ENCODE data around the gene PARP4. TPM values are rescaled to one million over a fixed set of nuclear protein-coding genes. Genes with fewer than 3 reads are reported as not detected.
"Not testable (repeated sequence)": the region's sequence is repeated elsewhere in the genome, so short reads cannot be mapped to it uniquely, and the experiment has no call there.

The PARP4 gene
- 58.8 and 60.6 TPM in 2 replicates for total RNA-seq

- intact Hi-C loops (cut with micrococcal nuclease), result loop anchor here (5.0 to 10.0 kb wide), 6 partner anchors 52 to 548 kb away; partner anchors contain the start of gene ATP12A
- DNase-seq (ENCODE audit: low spot score), result peak; percentile 65
- H3K36me3 Mint-ChIP-seq (ENCODE audit: low read depth), result peaks cover 25% of the 10 kb centered on the region
- H3K4me1 Mint-ChIP-seq (ENCODE audit: low read depth), result peaks cover 23% of the 10 kb centered on the region
- H3K27ac Mint-ChIP-seq, result peak within 1 kb of the TSS; percentile 97
- H3K9me3 Mint-ChIP-seq, result no peaks in the 10 kb centered on the region
- H3K4me3 Mint-ChIP-seq (ENCODE audit: low read depth), result peak within 1 kb of the TSS; percentile 85
- peaks cover 8% of the 10 kb centered on the region for H3K27me3 Mint-ChIP-seq (ENCODE audit: low read depth)
These were observed at the start of gene PARP4 for GRCh38 chr13:24512197-24512907. Gene PARP4, minus strand, starts transcription at chr13:24512778. Its CDS starts 9,002 bp downstream, at chr13:24503776.

GRCh38 chr13:24560579-24561187 lies 48.1 kb upstream of the PARP4 start:
- intact Hi-C loops (cut with micrococcal nuclease), result loop anchor here (10.0 kb wide), 1 partner anchor 46 kb away; the partner anchor contains the start of gene PARP4
- not testable (repeated sequence) for DNase-seq (ENCODE audit: low spot score); H3K9me3 Mint-ChIP-seq; H3K4me3 Mint-ChIP-seq (ENCODE audit: low read depth); H3K36me3 Mint-ChIP-seq (ENCODE audit: low read depth); H3K27ac Mint-ChIP-seq
- H3K27me3 Mint-ChIP-seq (ENCODE audit: low read depth), result peaks cover 40% of the 10 kb centered on the region
- H3K4me1 Mint-ChIP-seq (ENCODE audit: low read depth), result peaks cover 11% of the 10 kb centered on the region

- not testable (repeated sequence) for H3K9me3 Mint-ChIP-seq
These were observed 47.0 kb upstream of the PARP4 start for GRCh38 chr13:24559431-24560218.

GRCh38 chr13:24557081-24557480 lies 44.5 kb upstream of the PARP4 start:
- H3K36me3 Mint-ChIP-seq (ENCODE audit: low read depth), result no peaks in the 10 kb centered on the region
- DNase-seq (ENCODE audit: low spot score), result no peak
- no peak overlapping the region for H3K27ac Mint-ChIP-seq
- intact Hi-C loops (cut with micrococcal nuclease), result no loop called here
- H3K9me3 Mint-ChIP-seq, result no peaks in the 10 kb centered on the region
- H3K4me3 Mint-ChIP-seq (ENCODE audit: low read depth), result no peak overlapping the region
- H3K27me3 Mint-ChIP-seq (ENCODE audit: low read depth), result peaks cover 42% of the 10 kb centered on the region
- H3K4me1 Mint-ChIP-seq (ENCODE audit: low read depth), result peaks cover 11% of the 10 kb centered on the region

More at GRCh38 chr13:24559431-24560218, 47.0 kb upstream of the PARP4 start:
- H3K4me1 Mint-ChIP-seq (ENCODE audit: low read depth), result peaks cover 11% of the 10 kb centered on the region
- intact Hi-C loops (cut with micrococcal nuclease), result loop anchor here (10.0 kb wide), 1 partner anchor 45 kb away; the partner anchor contains the start of gene PARP4
- H3K27ac Mint-ChIP-seq; H3K4me3 Mint-ChIP-seq (ENCODE audit: low read depth); DNase-seq (ENCODE audit: low spot score); H3K36me3 Mint-ChIP-seq (ENCODE audit: low read depth): not testable (repeated sequence)
- peaks cover 36% of the 10 kb centered on the region for H3K27me3 Mint-ChIP-seq (ENCODE audit: low read depth)

GRCh38 chr13:24553892-24554291 lies 41.3 kb upstream of the PARP4 start:
- H3K27ac Mint-ChIP-seq; DNase-seq (ENCODE audit: low spot score); H3K36me3 Mint-ChIP-seq (ENCODE audit: low read depth); intact Hi-C loops (cut with micrococcal nuclease); H3K4me1 Mint-ChIP-seq (ENCODE audit: low read depth); H3K4me3 Mint-ChIP-seq (ENCODE audit: low read depth); H3K9me3 Mint-ChIP-seq: not testable (repeated sequence)
- peaks cover 48% of the 10 kb centered on the region for H3K27me3 Mint-ChIP-seq (ENCODE audit: low read depth)

- H3K27ac Mint-ChIP-seq; intact Hi-C loops (cut with micrococcal nuclease); DNase-seq (ENCODE audit: low spot score); H3K36me3 Mint-ChIP-seq (ENCODE audit: low read depth); H3K9me3 Mint-ChIP-seq; H3K4me1 Mint-ChIP-seq (ENCODE audit: low read depth): not testable (repeated sequence)
- Mint-ChIP-seq H3K27me3 (ENCODE audit: low read depth) (peaks cover 69% of the 10 kb centered on the region), H3K4me3 (ENCODE audit: low read depth) (peak overlapping the region; percentile 78)
These were observed 29.1 kb upstream of the PARP4 start for GRCh38 chr13:24541476-24542352.

- intact Hi-C loops (cut with micrococcal nuclease), result no loop called here
- Mint-ChIP-seq H3K9me3 (no peaks in the 10 kb centered on the region), H3K4me3 (ENCODE audit: low read depth) (no peak overlapping the region), H3K27ac (no peak overlapping the region), H3K36me3 (ENCODE audit: low read depth) (no peaks in the 10 kb centered on the region), H3K27me3 (ENCODE audit: low read depth) (peaks cover 66% of the 10 kb centered on the region), H3K4me1 (ENCODE audit: low read depth) (peaks cover 8% of the 10 kb centered on the region)
- DNase-seq (ENCODE audit: low spot score), result no peak
These were observed 28.5 kb upstream of the PARP4 start for GRCh38 chr13:24541127-24541475.

GRCh38 chr13:24540236-24541126 lies 27.9 kb upstream of the PARP4 start:
- H3K27me3 Mint-ChIP-seq (ENCODE audit: low read depth), result peaks cover 65% of the 10 kb centered on the region
- no peaks in the 10 kb centered on the region for H3K36me3 Mint-ChIP-seq (ENCODE audit: low read depth)
- H3K4me1 Mint-ChIP-seq (ENCODE audit: low read depth), result peaks cover 8% of the 10 kb centered on the region
- no peak for DNase-seq (ENCODE audit: low spot score)
- no peak overlapping the region for H3K4me3 Mint-ChIP-seq (ENCODE audit: low read depth)
- H3K27ac Mint-ChIP-seq, result no peak overlapping the region
- intact Hi-C loops (cut with micrococcal nuclease), result no loop called here
- H3K9me3 Mint-ChIP-seq, result no peaks in the 10 kb centered on the region

- no peak overlapping the region for H3K27ac Mint-ChIP-seq
- H3K4me3 Mint-ChIP-seq (ENCODE audit: low read depth), result no peak overlapping the region
- no peak for DNase-seq (ENCODE audit: low spot score)
- peaks cover 63% of the 10 kb centered on the region for H3K27me3 Mint-ChIP-seq (ENCODE audit: low read depth)
- intact Hi-C loops (cut with micrococcal nuclease), result no loop called here
- no peaks in the 10 kb centered on the region for H3K36me3 Mint-ChIP-seq (ENCODE audit: low read depth)
- H3K4me1 Mint-ChIP-seq (ENCODE audit: low read depth), result peaks cover 8% of the 10 kb centered on the region
- no peaks in the 10 kb centered on the region for H3K9me3 Mint-ChIP-seq
These were observed 27.1 kb upstream of the PARP4 start for GRCh38 chr13:24539500-24540165.

- DNase-seq (ENCODE audit: low spot score), result no peak
- intact Hi-C loops (cut with micrococcal nuclease), result no loop called here
- no peak overlapping the region for H3K4me3 Mint-ChIP-seq (ENCODE audit: low read depth)
- H3K4me1 Mint-ChIP-seq (ENCODE audit: low read depth), result no peaks in the 10 kb centered on the region
- H3K27ac Mint-ChIP-seq, result no peak overlapping the region
- H3K27me3 Mint-ChIP-seq (ENCODE audit: low read depth), result peaks cover 52% of the 10 kb centered on the region
- no peaks in the 10 kb centered on the region for H3K9me3 Mint-ChIP-seq
- H3K36me3 Mint-ChIP-seq (ENCODE audit: low read depth), result no peaks in the 10 kb centered on the region
These were observed 16.9 kb upstream of the PARP4 start for GRCh38 chr13:24529478-24529877.

GRCh38 chr13:24528816-24529398 lies 16.3 kb upstream of the PARP4 start:
- H3K27ac Mint-ChIP-seq, result no peak overlapping the region
- intact Hi-C loops (cut with micrococcal nuclease), result no loop called here
- no peak for DNase-seq (ENCODE audit: low spot score)
- H3K9me3 Mint-ChIP-seq, result no peaks in the 10 kb centered on the region
- no peak overlapping the region for H3K4me3 Mint-ChIP-seq (ENCODE audit: low read depth)
- H3K36me3 Mint-ChIP-seq (ENCODE audit: low read depth), result no peaks in the 10 kb centered on the region
- no peaks in the 10 kb centered on the region for H3K4me1 Mint-ChIP-seq (ENCODE audit: low read depth)
- H3K27me3 Mint-ChIP-seq (ENCODE audit: low read depth), result peaks cover 46% of the 10 kb centered on the region
